ENCODE data around the gene TNK2. TPM values are rescaled to one million over a fixed set of nuclear protein-coding genes. Genes with fewer than 3 reads are reported as not detected.

The TNK2 gene
- total and polyA plus RNA-seq, 2 of the 8 experiments (the other 6 are each of a cell fraction or from before 2014, with no cell fraction given) = 10.4 to 33.9 TPM

- Histone ChIP-seq H3K23me2 (ENCODE audit: low read depth, low read length) (no peaks in the 10 kb centered on the region), H3K36me3 (ENCODE audit: control insufficient read depth in 2 of 4, insufficient read depth in 4 of 4, low read length in 3 of 4) (no peaks in the 10 kb centered on the region; a peak in 2 of 8 replicates), H3K9me3 (ENCODE audit: insufficient read depth in 2 of 2, low read depth in 1 of 2, low read length in 1 of 2) (no peaks in the 10 kb centered on the region; a peak in 1 of 4 replicates), H3K4me2 (ENCODE audit: insufficient read depth in 1 of 2, low read depth in 2 of 2, low read length in 2 of 2) (no peak overlapping the region), H3K4ac (replicated peaks; ENCODE audit: insufficient read length, low read depth, low read length) (peak overlapping the region; percentile 32), H4K91ac (replicated peaks; ENCODE audit: insufficient read length, low read length) (peak overlapping the region; percentile 25), H2AK5ac (ENCODE audit: low read depth, low read length) (no peak overlapping the region), H2BK12ac (ENCODE audit: low read depth, low read length) (no peak overlapping the region; the same call in 1 of the 2 replicates), H3K18ac (ENCODE audit: extremely low read depth, low read length) (peak overlapping the region; percentile 24; the same call in 1 of the 2 replicates), H2BK20ac (ENCODE audit: low read length) (no peak overlapping the region), H2BK15ac (ENCODE audit: low read length) (no peak overlapping the region), H3K56ac (replicated peaks; ENCODE audit: insufficient read length, low read depth, low read length) (no peak overlapping the region), H4K5ac (ENCODE audit: insufficient read length, low read depth, low read length) (no peak overlapping the region), H3K14ac (ENCODE audit: insufficient read length) (no peak overlapping the region), H3K27me3 (replicated peaks in 1 of 4; ENCODE audit: control insufficient read depth in 3 of 4, extremely low read depth in 1 of 4, insufficient read depth in 3 of 4, low read length in 3 of 4) (no peaks in the 10 kb centered on the region), H3K4me1 (replicated peaks in 1 of 4; ENCODE audit: control insufficient read depth in 3 of 4, insufficient read depth in 4 of 4, low read length in 3 of 4) (peaks cover 4 to 34% (median 16%) of the 10 kb centered on the region in 4 experiments), H3K9ac (replicated peaks in 1 of 4; ENCODE audit: extremely low read depth in 1 of 4, low read depth in 3 of 4, low read length in 3 of 4) (no peak overlapping the region), H3K23ac (ENCODE audit: insufficient read length) (no peak overlapping the region), H4K20me1 (replicated peaks in 1 of 2; ENCODE audit: control insufficient read depth in 1 of 2, insufficient read depth in 2 of 2, low read length in 2 of 2) (peaks cover 3 to 7% of the 10 kb centered on the region in 2 experiments), H4K8ac (ENCODE audit: extremely low read depth, insufficient read depth, low read length) (no peak overlapping the region; the same call in 1 of the 2 replicates), H2BK5ac (ENCODE audit: low read depth, low read length) (no peak overlapping the region), H3K79me2 (ENCODE audit: control insufficient read depth in 1 of 2, insufficient read depth in 2 of 2, low read length in 2 of 2) (no peaks in the 10 kb centered on the region), H3K27ac (ENCODE audit: low read depth, low read length) (no peak overlapping the region), H2BK120ac (replicated peaks; ENCODE audit: low read depth, low read length) (no peak overlapping the region), H2AFZ (ENCODE audit: low read length) (no peak overlapping the region), H3K79me1 (ENCODE audit: low read depth, low read length) (peaks cover 3% of the 10 kb centered on the region; the same call in 1 of the 2 replicates), H3K4me3 (ENCODE audit: extremely low read depth in 1 of 4, insufficient read depth in 2 of 4, low read depth in 3 of 4, low read length in 4 of 4) (no peak overlapping the region)
- 91% methylated on average over 18 of the region's 18 CpGs; no CpG with 5 or more reads in 1 of the 2 experiments for WGBS, 2 experiments (ENCODE audit: extremely low coverage in 1 of 2, insufficient coverage in 1 of 2, insufficient read length in 1 of 2, insufficient replicate concordance in 2 of 2, low coverage in 1 of 2, low lambda C conversion rate in 2 of 2, missing lambda C conversion rate in 1 of 2)
- DNase-seq (ENCODE audit: low read depth in 1 of 2, low spot score in 2 of 2) = no peak
- POLR2A ChIA-PET (ENCODE audit: partially characterized antibody) = no interaction called here
- FAIRE-seq = no peak
- CTCF ChIA-PET (ENCODE audit: partially characterized antibody) = interaction anchor here (1.1 to 23.1 kb wide), 8 partner anchors 11 to 32 kb away, joined by 3 to 499 read pairs (median 6); no protein-coding TSS in a partner anchor
- TF ChIP-seq JUND (IDR thresholded peaks at IDR 0.05; ENCODE audit: low read length) (no peak), GABPA (IDR thresholded peaks at IDR 0.05; ENCODE audit: borderline replicate concordance, insufficient read depth, low read length) (no peak), EZH2 (IDR thresholded peaks at IDR 0.05; ENCODE audit: low read depth, low read length, severe bottlenecking) (no peak), CREB1 (IDR thresholded peaks at IDR 0.05) (no peak), NRF1 (IDR thresholded peaks at IDR 0.05; ENCODE audit: low read depth, low read length) (no peak), CTBP2 (IDR thresholded peaks at IDR 0.05; ENCODE audit: borderline replicate concordance, insufficient read depth, insufficient read length, low read length) (no peak), CEBPB (IDR thresholded peaks at IDR 0.05; ENCODE audit: low read depth, low read length) (no peak), HDAC2 (IDR thresholded peaks at IDR 0.05; ENCODE audit: borderline replicate concordance in 1 of 2, low read depth in 2 of 2, low read length in 2 of 2) (no peak), SP2 (IDR thresholded peaks at IDR 0.05; ENCODE audit: low read length) (no peak), CBX5 (IDR thresholded peaks at IDR 0.05; ENCODE audit: low read depth, low read length) (no peak), HDAC6 (IDR thresholded peaks at IDR 0.05; ENCODE audit: low read depth, low read length) (no peak), FOSL1 (IDR thresholded peaks at IDR 0.05; ENCODE audit: insufficient read depth, low read depth, low read length) (no peak), RBBP5 (IDR thresholded peaks at IDR 0.05; ENCODE audit: borderline replicate concordance, low read depth, low read length) (no peak)
- TF ChIP-seq, protein P1, sequence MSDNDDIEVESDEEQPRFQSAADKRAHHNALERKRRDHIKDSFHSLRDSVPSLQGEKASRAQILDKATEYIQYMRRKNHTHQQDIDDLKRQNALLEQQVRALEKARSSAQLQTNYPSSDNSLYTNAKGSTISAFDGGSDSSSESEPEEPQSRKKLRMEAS (IDR thresholded peaks at IDR 0.05) = no peak
Measured at GRCh38 chr3:195888311-195888761, 20.0 kb downstream of the TNK2 start.
